Stomach (tissue), 9 donors: ENCODE data around the gene MTA3. TPM values are rescaled to one million over a fixed set of nuclear protein-coding genes. Genes with fewer than 3 reads are reported as not detected.

Source experiments
- DNase-seq, 2 donors: peaks; one replicate each; pipeline versions ENCODE4 v3.0.0 to v3.0.0-alpha.2; 2013 to 2019
- H3K27ac ChIP-seq, 5 donors: fragments of 200-600 bp in 4 of 5; sonication (generic) in 4 of 5; one replicate each; pipeline ENCODE4 v1.5.1; 2013 to 2019; ENCODE audit warnings: mild to moderate bottlenecking in 1 of 5, moderate library complexity in 1 of 5
- H3K27me3 ChIP-seq, 3 donors: fragments of 200-600 bp; sonication (generic); one replicate each; pipeline ENCODE4 v1.5.1; 2017 to 2019; ENCODE audit warnings: mixed run types in 1 of 3
- H3K36me3 ChIP-seq, 4 donors: fragments of 200-600 bp; sonication (generic); 1 replicate in 3 of 4; 2 replicates in 1 of 4; pipeline ENCODE4 v1.5.1; 2016 to 2019
- H3K4me1 ChIP-seq, 4 donors: fragments of 200-600 bp; sonication (generic); one replicate each; pipeline ENCODE4 v1.5.1; 2016 to 2019
- H3K4me3 ChIP-seq, 4 donors: fragments of 200-600 bp; sonication (generic) in 3 of 4; one replicate each; pipeline ENCODE4 v1.5.1; 2016 to 2019; ENCODE audit warnings: mild to moderate bottlenecking in 1 of 4
- H3K9me3 ChIP-seq, 4 donors: fragments of 200-600 bp; sonication (generic); one replicate each; pipeline ENCODE4 v1.5.1; 2016 to 2019
- EP300 ChIP-seq: sonication (generic); formaldehyde crosslinking; IDR thresholded peaks from one replicate; pipeline ENCODE4 v1.6.1; 2017; ENCODE audit warnings: antibody characterized with exemption
- POLR2A ChIP-seq, 4 donors: fragments of 450-650 bp; IDR thresholded peaks; one replicate each; pipeline ENCODE4 v1.6.1; 2016; ENCODE audit warnings: antibody characterized with exemption in 4 of 4, control low read depth in 2 of 4, mild to moderate bottlenecking in 1 of 4, moderate library complexity in 1 of 4
- POLR2AphosphoS5 ChIP-seq, 3 donors: sonication (generic); formaldehyde crosslinking; IDR thresholded peaks; one replicate each; pipeline ENCODE4 v1.6.1; 2016; ENCODE audit warnings: antibody characterized with exemption in 3 of 3
- WGBS, 5 donors: extraction: QIAGEN DNeasy Blood & Tissue Kit in 3 of 5; methylation state at CpG; one replicate each; pipeline versions ENCODE4 v1.1.5 to v1.1.7; 2013 to 2018; 5-methylcytosine and 5-hydroxymethylcytosine counted together
- intact Hi-C: fragments of 100-400 bp; cut with DNase I; formaldehyde crosslinking; loops from one replicate; pipeline ENCODE4 v1.15.1; 2023; ENCODE audit warnings: low total_unique reads
- polyA plus RNA-seq, 3 donors: library from polyadenylated mRNA; stranded (reverse); fragments of 200-250 nt; gene quantifications; one replicate each; pipeline ENCODE4 v1.2.3, GENCODE V29; 2013
- total RNA-seq, 5 donors: library from RNA; depleted of rRNA; stranded (reverse); fragments of >200 nt; gene quantifications; one replicate each; pipeline versions ENCODE4 v1.1.0 to v1.2.3, GENCODE V29; 2014 to 2016
- TF ChIP-seq, protein P1 (sequence below), 7 experiments: fragments of 450-650 bp in 4 of 7; fragments of 200-600 bp in 3 of 7; sonication (generic) in 3 of 7; IDR thresholded peaks; one replicate each; pipeline ENCODE4 v1.5.1; 2016 to 2019; ENCODE audit warnings: antibody characterized with exemption in 7 of 7, control low read depth in 2 of 7, mild to moderate bottlenecking in 1 of 7
- donor health status: healthy with polysubstance abuse.
- donor health status: Bipolar disorder and iron deficiency.
- donor health status: healthy.

MTA3 gene
- total and polyA plus RNA-seq, 8 donors, result 27.8 to 120 (median 49.1) TPM

DNA sequence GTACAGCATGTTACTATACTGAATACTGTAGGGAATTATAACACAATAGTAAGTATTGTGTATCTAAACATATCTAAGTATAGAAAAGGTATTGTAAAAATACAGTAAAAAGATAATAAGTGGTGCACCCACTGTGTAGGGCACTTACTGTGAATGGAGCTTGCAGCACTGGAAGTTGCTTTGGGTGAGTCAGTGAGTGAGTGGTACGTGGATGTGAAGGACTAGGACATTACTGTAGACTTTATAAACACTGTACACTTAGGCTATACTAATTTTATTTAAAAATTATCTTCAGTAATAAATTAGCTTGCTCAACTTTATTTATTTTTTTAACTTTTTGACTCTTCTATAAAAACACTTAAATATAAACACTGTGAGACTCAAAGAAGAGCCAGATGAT lies 82.6 kb downstream of the MTA3 start:
- intact Hi-C loops, result no loop called here
- no peaks in the 10 kb centered on the region for H3K27me3 ChIP-seq
- H3K9me3 ChIP-seq, result no peaks in the 10 kb centered on the region
- TF ChIP-seq POLR2AphosphoS5 (IDR thresholded peaks at IDR 0.05), result no peak
- TF ChIP-seq, protein P1, sequence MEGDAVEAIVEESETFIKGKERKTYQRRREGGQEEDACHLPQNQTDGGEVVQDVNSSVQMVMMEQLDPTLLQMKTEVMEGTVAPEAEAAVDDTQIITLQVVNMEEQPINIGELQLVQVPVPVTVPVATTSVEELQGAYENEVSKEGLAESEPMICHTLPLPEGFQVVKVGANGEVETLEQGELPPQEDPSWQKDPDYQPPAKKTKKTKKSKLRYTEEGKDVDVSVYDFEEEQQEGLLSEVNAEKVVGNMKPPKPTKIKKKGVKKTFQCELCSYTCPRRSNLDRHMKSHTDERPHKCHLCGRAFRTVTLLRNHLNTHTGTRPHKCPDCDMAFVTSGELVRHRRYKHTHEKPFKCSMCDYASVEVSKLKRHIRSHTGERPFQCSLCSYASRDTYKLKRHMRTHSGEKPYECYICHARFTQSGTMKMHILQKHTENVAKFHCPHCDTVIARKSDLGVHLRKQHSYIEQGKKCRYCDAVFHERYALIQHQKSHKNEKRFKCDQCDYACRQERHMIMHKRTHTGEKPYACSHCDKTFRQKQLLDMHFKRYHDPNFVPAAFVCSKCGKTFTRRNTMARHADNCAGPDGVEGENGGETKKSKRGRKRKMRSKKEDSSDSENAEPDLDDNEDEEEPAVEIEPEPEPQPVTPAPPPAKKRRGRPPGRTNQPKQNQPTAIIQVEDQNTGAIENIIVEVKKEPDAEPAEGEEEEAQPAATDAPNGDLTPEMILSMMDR (IDR thresholded peaks at IDR 0.05), result no peak
- TF ChIP-seq EP300, result no peak
- TF ChIP-seq POLR2A (IDR thresholded peaks at IDR 0.05), result no peak
- peaks cover 0 to 33% (median 18%) of the 10 kb centered on the region in 4 donors for H3K36me3 ChIP-seq
- WGBS, 5 donors, result 88 to 98% (median 97%) methylated on average over 1 of the region's 1 CpG
- no peak overlapping the region for H3K27ac ChIP-seq
- no peaks in the 10 kb centered on the region for H3K4me1 ChIP-seq
- no peak for DNase-seq
- H3K4me3 ChIP-seq, result no peak overlapping the region

DNA sequence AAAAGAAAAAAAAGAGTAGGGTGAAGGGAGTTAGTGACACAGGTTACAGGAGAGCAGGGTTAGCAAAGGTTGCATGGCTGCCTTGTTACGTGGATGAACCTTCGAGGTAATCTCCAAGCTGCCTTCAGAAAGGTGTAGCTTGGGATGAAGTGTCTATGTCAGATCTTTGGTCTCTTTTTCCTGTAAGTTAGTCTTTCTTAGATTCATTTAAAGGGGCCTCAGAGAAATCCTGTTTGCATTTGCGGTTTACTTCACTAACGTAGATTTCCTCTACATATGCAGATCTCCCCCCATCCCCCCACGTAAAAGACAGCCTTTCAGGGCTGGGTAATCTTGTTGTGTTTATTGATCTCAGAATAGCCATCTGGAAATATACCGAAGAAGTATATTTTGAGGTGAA lies 83.7 kb downstream of the MTA3 start:
- peak in 1 of 2 donors; percentile 36 for DNase-seq
- peaks cover 0 to 34% (median 14%) of the 10 kb centered on the region in 4 donors for H3K36me3 ChIP-seq
- no peak overlapping the region for H3K27ac ChIP-seq
- H3K27me3 ChIP-seq, result no peaks in the 10 kb centered on the region
- H3K4me3 ChIP-seq, result no peak overlapping the region
- 77 to 88% (median 82%) methylated on average over 6 of the region's 6 CpGs for WGBS, 5 donors
- TF ChIP-seq EP300, result no peak
- TF ChIP-seq POLR2A (IDR thresholded peaks at IDR 0.05), result no peak
- TF ChIP-seq POLR2AphosphoS5 (IDR thresholded peaks at IDR 0.05), result no peak
- TF ChIP-seq, protein P1 (IDR thresholded peaks at IDR 0.05), result no peak
- no peaks in the 10 kb centered on the region for H3K9me3 ChIP-seq
- intact Hi-C loops, result no loop called here
- no peaks in the 10 kb centered on the region for H3K4me1 ChIP-seq

DNA sequence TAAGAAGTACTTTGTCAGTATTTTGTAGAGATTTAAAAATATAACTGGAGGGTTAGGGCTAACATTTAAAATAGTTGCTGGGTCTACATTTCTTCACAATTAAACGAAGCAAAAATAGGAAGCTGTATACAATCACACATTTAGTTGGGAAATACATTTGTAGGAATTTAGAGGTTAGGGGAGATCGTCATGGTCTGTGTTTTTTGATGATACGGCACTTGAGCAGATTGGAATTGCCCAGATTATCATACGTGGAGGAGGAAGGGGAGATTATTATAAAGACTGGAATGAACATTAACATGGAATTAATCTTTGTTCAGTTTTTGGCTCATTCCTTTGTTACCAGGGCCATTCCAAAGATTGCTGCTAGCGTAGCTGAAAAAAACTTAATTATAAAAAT lies 84.6 kb downstream of the MTA3 start:
- Histone ChIP-seq H3K9me3 (no peaks in the 10 kb centered on the region), H3K36me3 (peaks cover 0 to 31% (median 16%) of the 10 kb centered on the region in 4 donors), H3K27ac (no peak overlapping the region), H3K4me3 (no peak overlapping the region), H3K27me3 (no peaks in the 10 kb centered on the region), H3K4me1 (no peaks in the 10 kb centered on the region)
- intact Hi-C loops, result no loop called here
- TF ChIP-seq POLR2A (IDR thresholded peaks at IDR 0.05) (no peak), EP300 (no peak), POLR2AphosphoS5 (IDR thresholded peaks at IDR 0.05) (no peak)
- DNase-seq, result no peak
- WGBS, 5 donors, result 78 to 91% (median 87%) methylated on average over 5 of the region's 5 CpGs

DNA sequence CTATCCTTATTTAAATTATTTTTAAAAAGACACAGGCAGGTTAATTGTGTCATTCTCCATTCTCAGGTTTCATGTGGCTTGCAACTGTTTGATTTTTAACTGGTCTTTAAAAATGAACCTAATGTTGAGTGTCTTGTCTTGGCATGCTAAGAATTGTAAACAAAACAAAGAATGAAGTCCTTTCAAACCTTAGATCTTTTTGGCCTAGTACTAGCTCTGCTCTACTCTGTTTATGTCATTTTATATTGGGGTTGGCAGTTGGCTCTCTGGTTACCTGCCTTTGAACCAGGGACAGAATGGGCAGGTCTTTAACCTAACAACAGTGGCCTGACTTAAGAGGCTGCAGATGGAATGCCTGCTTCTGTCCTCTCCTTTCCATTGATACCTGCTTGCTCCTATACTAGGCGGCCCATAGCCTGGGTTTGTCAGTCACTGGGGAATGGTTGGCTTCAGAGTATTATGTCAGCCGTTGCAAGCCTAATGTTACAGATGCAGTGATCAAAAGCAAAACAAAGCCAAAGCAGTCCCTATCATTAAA lies 85.5 kb downstream of the MTA3 start:
- TF ChIP-seq POLR2A (IDR thresholded peaks at IDR 0.05), result no peak
- no peak for TF ChIP-seq EP300
- TF ChIP-seq POLR2AphosphoS5 (IDR thresholded peaks at IDR 0.05), result no peak
- TF ChIP-seq, protein P1 (IDR thresholded peaks at IDR 0.05), result no peak
- WGBS, 5 donors, result 92 to 97% (median 94%) methylated on average over 2 of the region's 2 CpGs
- intact Hi-C loops, result no loop called here
- H3K27me3 ChIP-seq, result no peaks in the 10 kb centered on the region
- no peaks in the 10 kb centered on the region for H3K4me1 ChIP-seq
- H3K4me3 ChIP-seq, result no peak overlapping the region
- no peaks in the 10 kb centered on the region for H3K9me3 ChIP-seq
- H3K36me3 ChIP-seq, result peaks cover 0 to 33% (median 17%) of the 10 kb centered on the region in 4 donors
- H3K27ac ChIP-seq, result no peak overlapping the region
- DNase-seq, result no peak

DNA sequence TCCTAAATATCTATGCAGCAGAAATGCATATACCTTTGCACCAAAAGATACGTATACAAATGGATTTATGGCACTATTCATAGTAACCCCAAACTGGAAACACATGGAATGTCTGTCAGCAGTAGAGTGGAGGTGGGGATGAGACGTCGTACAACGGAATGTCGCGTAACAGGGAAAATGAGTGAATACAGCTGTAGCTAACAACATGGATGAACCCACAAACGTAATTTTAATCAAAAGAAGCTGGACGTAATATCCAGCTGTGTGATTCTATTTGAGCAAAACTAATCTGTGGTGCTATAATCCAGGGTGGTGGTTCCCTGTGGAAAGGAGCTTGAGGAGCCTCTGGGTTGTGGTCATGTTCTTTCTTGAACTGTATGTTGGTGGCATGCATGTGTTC lies 89.9 kb downstream of the MTA3 start:
- 84 to 95% (median 87%) methylated on average over 8 of the region's 8 CpGs for WGBS, 5 donors
- peaks cover 0 to 46% (median 32%) of the 10 kb centered on the region in 4 donors for H3K36me3 ChIP-seq
- H3K4me1 ChIP-seq, result peaks cover 0 to 5% (median 0%) of the 10 kb centered on the region in 4 donors
- no peaks in the 10 kb centered on the region for H3K27me3 ChIP-seq
- H3K27ac ChIP-seq, result no peak overlapping the region
- H3K4me3 ChIP-seq, result no peak overlapping the region
- H3K9me3 ChIP-seq, result no peaks in the 10 kb centered on the region
- intact Hi-C loops, result no loop called here
- TF ChIP-seq POLR2AphosphoS5 (IDR thresholded peaks at IDR 0.05) (no peak), EP300 (no peak), POLR2A (IDR thresholded peaks at IDR 0.05) (no peak)
- TF ChIP-seq, protein P1 (IDR thresholded peaks at IDR 0.05), result no peak
- DNase-seq, result no peak
